ENCODE results near the gene C15orf39. TPM values are rescaled to one million over a fixed set of nuclear protein-coding genes. Genes with fewer than 3 reads are reported as not detected.
A peak's percentile ranks its signal among the peaks of the same experiment; 100 is the strongest.

The C15orf39 gene
- total and polyA plus RNA-seq, 9 of the 15 experiments (the other 6 are each of a cell fraction or from before 2014, with no cell fraction given), result 0.31 to 29.8 (median 4.4) TPM

GRCh38 chr15:75153087-75153486 lies 48.6 kb upstream of the C15orf39 start (continued):
- TF ChIP-seq SMAD3 (CRISPR knock-in tag; conservative IDR thresholded peaks at IDR 0.05) (no peak), L3MBTL2 (IDR thresholded peaks at IDR 0.05) (peak; percentile 38; the same call in 1 of the 2 replicates), NR2C1 (IDR thresholded peaks at IDR 0.05) (no peak), NR2C1 (tag; IDR thresholded peaks at IDR 0.05) (no peak), SMAD2 (IDR thresholded peaks at IDR 0.05; ENCODE audit: low read depth, low read length) (no peak), NFYB (IDR thresholded peaks at IDR 0.05; ENCODE audit: extremely low read depth, insufficient read length) (peak; percentile 68), KLF6 (CRISPR knock-in tag; IDR thresholded peaks at IDR 0.05; ENCODE audit: borderline replicate concordance) (no peak), SMAD4 (CRISPR knock-in tag; conservative IDR thresholded peaks at IDR 0.05) (0 out of 2 replicates have a peak, but pooled peaks have one; percentile 8), MIER1 (IDR thresholded peaks at IDR 0.05; ENCODE audit: low read depth) (no peak), SRSF9 (IDR thresholded peaks at IDR 0.05; ENCODE audit: borderline replicate concordance, low read depth, low read length) (no peak), SOX6 (IDR thresholded peaks at IDR 0.05) (no peak), CEBPZ (IDR thresholded peaks at IDR 0.05; ENCODE audit: borderline replicate concordance, low read depth, low read length) (no peak), ZNF316 (IDR thresholded peaks at IDR 0.05) (peak; percentile 22; the same call in 1 of the 2 replicates), ZBED1 (IDR thresholded peaks at IDR 0.05) (no peak), ZNF232 (CRISPR knock-in tag; IDR thresholded peaks at IDR 0.05) (no peak), HNRNPUL1 (IDR thresholded peaks at IDR 0.05; ENCODE audit: low read length) (no peak)
- TF ChIP-seq, protein P1, sequence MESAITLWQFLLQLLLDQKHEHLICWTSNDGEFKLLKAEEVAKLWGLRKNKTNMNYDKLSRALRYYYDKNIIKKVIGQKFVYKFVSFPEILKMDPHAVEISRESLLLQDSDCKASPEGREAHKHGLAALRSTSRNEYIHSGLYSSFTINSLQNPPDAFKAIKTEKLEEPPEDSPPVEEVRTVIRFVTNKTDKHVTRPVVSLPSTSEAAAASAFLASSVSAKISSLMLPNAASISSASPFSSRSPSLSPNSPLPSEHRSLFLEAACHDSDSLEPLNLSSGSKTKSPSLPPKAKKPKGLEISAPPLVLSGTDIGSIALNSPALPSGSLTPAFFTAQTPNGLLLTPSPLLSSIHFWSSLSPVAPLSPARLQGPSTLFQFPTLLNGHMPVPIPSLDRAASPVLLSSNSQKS (CRISPR knock-in tag; IDR thresholded peaks at IDR 0.05), result no peak
- TF ChIP-seq, protein P2, sequence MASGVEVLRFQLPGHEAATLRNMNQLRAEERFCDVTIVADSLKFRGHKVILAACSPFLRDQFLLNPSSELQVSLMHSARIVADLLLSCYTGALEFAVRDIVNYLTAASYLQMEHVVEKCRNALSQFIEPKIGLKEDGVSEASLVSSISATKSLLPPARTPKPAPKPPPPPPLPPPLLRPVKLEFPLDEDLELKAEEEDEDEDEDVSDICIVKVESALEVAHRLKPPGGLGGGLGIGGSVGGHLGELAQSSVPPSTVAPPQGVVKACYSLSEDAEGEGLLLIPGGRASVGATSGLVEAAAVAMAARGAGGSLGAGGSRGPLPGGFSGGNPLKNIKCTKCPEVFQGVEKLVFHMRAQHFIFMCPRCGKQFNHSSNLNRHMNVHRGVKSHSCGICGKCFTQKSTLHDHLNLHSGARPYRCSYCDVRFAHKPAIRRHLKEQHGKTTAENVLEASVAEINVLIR (CRISPR knock-in tag; IDR thresholded peaks at IDR 0.05), result no peak
- TF ChIP-seq, protein P3, sequence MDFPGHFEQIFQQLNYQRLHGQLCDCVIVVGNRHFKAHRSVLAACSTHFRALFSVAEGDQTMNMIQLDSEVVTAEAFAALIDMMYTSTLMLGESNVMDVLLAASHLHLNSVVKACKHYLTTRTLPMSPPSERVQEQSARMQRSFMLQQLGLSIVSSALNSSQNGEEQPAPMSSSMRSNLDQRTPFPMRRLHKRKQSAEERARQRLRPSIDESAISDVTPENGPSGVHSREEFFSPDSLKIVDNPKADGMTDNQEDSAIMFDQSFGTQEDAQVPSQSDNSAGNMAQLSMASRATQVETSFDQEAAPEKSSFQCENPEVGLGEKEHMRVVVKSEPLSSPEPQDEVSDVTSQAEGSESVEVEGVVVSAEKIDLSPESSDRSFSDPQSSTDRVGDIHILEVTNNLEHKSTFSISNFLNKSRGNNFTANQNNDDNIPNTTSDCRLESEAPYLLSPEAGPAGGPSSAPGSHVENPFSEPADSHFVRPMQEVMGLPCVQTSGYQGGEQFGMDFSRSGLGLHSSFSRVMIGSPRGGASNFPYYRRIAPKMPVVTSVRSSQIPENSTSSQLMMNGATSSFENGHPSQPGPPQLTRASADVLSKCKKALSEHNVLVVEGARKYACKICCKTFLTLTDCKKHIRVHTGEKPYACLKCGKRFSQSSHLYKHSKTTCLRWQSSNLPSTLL (IDR thresholded peaks at IDR 0.05), result no peak
- TF ChIP-seq, protein P4, sequence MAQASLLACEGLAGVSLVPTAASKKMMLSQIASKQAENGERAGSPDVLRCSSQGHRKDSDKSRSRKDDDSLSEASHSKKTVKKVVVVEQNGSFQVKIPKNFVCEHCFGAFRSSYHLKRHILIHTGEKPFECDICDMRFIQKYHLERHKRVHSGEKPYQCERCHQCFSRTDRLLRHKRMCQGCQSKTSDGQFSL (CRISPR knock-in tag; IDR thresholded peaks at IDR 0.05), result no peak
- TF ChIP-seq, protein P4 (tag; IDR thresholded peaks at IDR 0.05), result no peak
